Prostate gland (tissue), 2 donors: Measurements from ENCODE around the gene VSIR. TPM values are rescaled to one million over a fixed set of nuclear protein-coding genes. Genes with fewer than 3 reads are reported as not detected.

Source experiments
- DNase-seq: peaks from one replicate; pipeline ENCODE4 v3.0.0-alpha.2; 2019; ENCODE audit warnings: low spot score
- H3K27ac ChIP-seq, 2 donors: fragments of 200-600 bp; sonication (generic); 2 replicates each; pipeline ENCODE4 v1.5.1; 2017 to 2019
- H3K27me3 ChIP-seq: fragments of 200-600 bp; sonication (generic); replicated peaks from 2 replicates; pipeline ENCODE4 v1.5.1; 2019; ENCODE audit not compliant: insufficient read depth
- H3K36me3 ChIP-seq, 2 donors: fragments of 200-600 bp; sonication (generic); 1 replicate in 1 of 2; 2 replicates in 1 of 2; pipeline versions ENCODE4 v1.5.1 to v1.8.1; 2017 to 2019
- H3K4me1 ChIP-seq: fragments of 200-600 bp; sonication (generic); replicated peaks from 2 replicates; pipeline ENCODE4 v1.5.1; 2019
- H3K4me3 ChIP-seq, 2 donors: fragments of 200-600 bp; sonication (generic); 2 replicates each; pipeline ENCODE4 v1.5.1; 2017 to 2019
- H3K9me3 ChIP-seq: fragments of 200-600 bp; sonication (generic); 2 replicates; pipeline ENCODE4 v1.5.1; 2017
- CTCF ChIP-seq, 4 experiments: fragments of 200-600 bp in 2 of 4; fragments of 450-650 bp in 2 of 4; sonication (generic) in 2 of 4; IDR thresholded peaks; 1 replicate in 3 of 4; 2 replicates in 1 of 4; pipeline ENCODE4 v1.5.1; 2016 to 2019; ENCODE audit warnings: antibody characterized with exemption in 4 of 4, mild to moderate bottlenecking in 2 of 4, moderate library complexity in 2 of 4
- POLR2A ChIP-seq: fragments of 450-650 bp; IDR thresholded peaks from one replicate; pipeline ENCODE4 v1.6.1; 2016; ENCODE audit warnings: antibody characterized with exemption, mild to moderate bottlenecking
- POLR2AphosphoS5 ChIP-seq: sonication (generic); formaldehyde crosslinking; IDR thresholded peaks from one replicate; pipeline ENCODE4 v1.6.1; 2017; ENCODE audit warnings: antibody characterized with exemption
- WGBS: methylation state at CpG from one replicate; pipeline ENCODE4 v1.1.5; 2018; 5-methylcytosine and 5-hydroxymethylcytosine counted together
- intact Hi-C: fragments of 100-400 bp; cut with DNase I; formaldehyde crosslinking; loops from one replicate; pipeline ENCODE4 v1.14.2; 2022
- total RNA-seq, 2 donors: library from RNA; depleted of rRNA; stranded (reverse); fragments of >200 nt; gene quantifications; one replicate each; pipeline ENCODE4 v1.1.0, GENCODE V29; 2016

VSIR gene
- total RNA-seq, 2 donors from 2014 or later = 23.1 to 40.2 TPM

DNA sequence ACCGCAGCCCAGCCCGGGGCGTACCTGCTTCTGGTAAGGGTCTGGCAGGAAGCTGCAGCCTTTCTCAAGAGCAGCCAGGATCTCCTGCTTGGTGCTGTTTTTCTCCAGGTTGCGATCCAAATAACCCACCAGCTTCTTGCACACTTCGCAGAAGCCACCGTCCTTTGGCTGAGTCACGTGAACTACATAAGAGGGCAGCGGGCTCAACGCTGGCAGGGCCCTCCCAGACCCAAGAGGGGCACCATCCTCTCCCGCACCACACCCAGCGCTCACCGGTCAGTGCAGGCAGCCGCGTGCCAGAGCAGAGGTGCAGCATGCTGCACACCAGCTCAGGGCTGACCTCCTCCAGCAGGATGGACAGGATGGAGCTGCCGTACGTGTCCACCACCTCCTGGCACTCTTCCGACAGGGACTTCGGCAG lies 46.1 kb upstream of the VSIR start:
- H3K4me3 ChIP-seq = no peak overlapping the region
- peaks cover 18 to 48% of the 10 kb centered on the region in 2 donors for H3K36me3 ChIP-seq
- no peaks in the 10 kb centered on the region for H3K4me1 ChIP-seq
- H3K27me3 ChIP-seq = no peaks in the 10 kb centered on the region
- no peak for DNase-seq
- TF ChIP-seq POLR2AphosphoS5 (no peak), POLR2A (no peak), CTCF (IDR thresholded peaks at IDR 0.05) (no peak)
- 83% methylated on average over 18 of the region's 18 CpGs for WGBS
- H3K9me3 ChIP-seq = no peaks in the 10 kb centered on the region
- intact Hi-C loops = loop anchor here (10.0 kb wide), 1 partner anchor 75 kb away; no protein-coding TSS in a partner anchor
- H3K27ac ChIP-seq = no peak overlapping the region

GRCh38 chr10:71818674-71819260 lies 45.4 kb upstream of the VSIR start:
- DNase-seq = no peak
- intact Hi-C loops = loop anchor here (10.0 kb wide), 1 partner anchor 76 kb away; no protein-coding TSS in a partner anchor
- TF ChIP-seq CTCF (IDR thresholded peaks at IDR 0.05) = no peak
- no peak for TF ChIP-seq POLR2A
- no peak for TF ChIP-seq POLR2AphosphoS5
- no peaks in the 10 kb centered on the region for H3K9me3 ChIP-seq
- 83% methylated on average over 13 of the region's 14 CpGs for WGBS
- no peak overlapping the region for H3K4me3 ChIP-seq
- H3K36me3 ChIP-seq = peaks cover 18 to 48% of the 10 kb centered on the region in 2 donors
- no peaks in the 10 kb centered on the region for H3K27me3 ChIP-seq
- H3K27ac ChIP-seq = no peak overlapping the region
- no peaks in the 10 kb centered on the region for H3K4me1 ChIP-seq

DNA sequence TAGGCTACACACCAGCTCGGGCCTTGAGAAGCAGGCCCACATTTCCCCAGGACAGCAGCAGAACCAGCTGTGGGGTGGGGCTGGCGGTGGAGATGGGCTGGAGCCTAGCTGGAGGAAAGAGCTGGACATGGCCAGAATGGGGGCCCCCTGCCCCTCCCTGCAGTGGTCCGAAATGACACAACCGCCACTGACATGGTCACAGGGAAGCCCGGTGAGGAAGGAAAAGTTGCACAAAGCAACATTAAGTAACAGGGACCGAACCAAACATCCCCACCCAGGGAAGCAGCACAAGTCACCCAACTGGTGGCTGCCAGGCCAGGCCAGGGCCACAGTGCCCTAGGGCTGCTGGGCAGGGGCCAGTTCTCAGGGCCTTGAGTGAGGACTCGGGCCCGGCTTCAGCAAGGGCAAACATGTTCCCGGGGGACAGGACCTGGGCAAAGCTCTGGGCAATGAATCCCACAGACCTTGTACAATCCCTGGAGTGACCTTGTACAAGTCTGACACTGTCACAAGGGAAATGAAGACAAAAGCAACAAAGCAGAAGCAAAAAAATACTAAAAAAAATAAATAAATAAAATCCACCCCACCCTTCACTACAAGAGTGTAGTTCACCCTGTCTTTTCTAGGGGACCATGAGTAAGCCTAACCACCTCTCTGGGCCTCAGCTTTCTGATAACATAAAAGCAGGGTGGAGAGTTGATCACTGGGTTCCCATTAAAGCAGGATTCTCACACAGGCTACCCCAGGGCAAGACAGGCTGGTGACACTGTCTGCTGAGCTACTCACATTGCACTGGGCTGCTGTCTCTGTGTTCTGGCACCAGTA lies 44.7 kb upstream of the VSIR start:
- intact Hi-C loops = loop anchor here (10.0 kb wide), 1 partner anchor 77 kb away; no protein-coding TSS in a partner anchor

DNA sequence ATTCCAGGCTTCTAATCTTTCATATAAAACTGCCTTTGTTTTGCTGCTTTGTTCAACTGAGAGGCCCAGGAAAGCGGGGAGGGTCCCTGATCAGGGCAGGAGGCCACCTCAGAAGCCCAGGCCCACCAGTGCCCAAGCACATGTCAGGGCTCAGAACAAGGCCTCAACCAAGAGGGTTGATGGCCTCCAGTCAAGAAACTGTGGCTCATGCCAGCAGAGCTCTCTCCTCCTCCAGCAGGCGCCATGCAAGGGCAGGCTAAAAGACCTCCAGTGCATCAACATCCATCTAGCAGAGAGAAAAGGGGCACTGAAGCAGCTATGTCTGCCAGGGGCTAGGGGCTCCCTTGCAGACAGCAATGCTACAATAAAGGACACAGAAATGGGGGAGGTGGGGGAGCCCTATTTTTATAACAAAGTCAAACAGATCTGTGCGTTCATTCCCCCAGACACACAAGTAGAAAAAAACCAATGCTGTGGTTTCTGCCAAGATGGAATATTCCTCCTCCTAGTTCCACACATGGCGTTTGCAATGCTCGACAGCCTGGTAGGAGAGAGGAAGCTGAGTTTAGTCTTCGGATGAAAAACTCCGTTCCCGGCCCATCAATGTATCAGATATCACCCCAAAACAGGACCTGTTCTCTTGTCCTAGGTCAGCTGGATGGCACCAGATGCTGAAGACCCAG lies 43.8 kb upstream of the VSIR start:
- Histone ChIP-seq H3K27ac (no peak overlapping the region), H3K36me3 (peaks cover 18 to 47% of the 10 kb centered on the region in 2 donors), H3K9me3 (no peaks in the 10 kb centered on the region), H3K4me3 (no peak overlapping the region), H3K4me1 (no peaks in the 10 kb centered on the region), H3K27me3 (no peaks in the 10 kb centered on the region)
- TF ChIP-seq POLR2AphosphoS5 (no peak), CTCF (IDR thresholded peaks at IDR 0.05) (no peak), POLR2A (no peak)
- intact Hi-C loops = loop anchor here (10.0 kb wide), 1 partner anchor 78 kb away; no protein-coding TSS in a partner anchor
- WGBS = 74% methylated on average over 8 of the region's 8 CpGs
- no peak for DNase-seq

More for the DNA sequence above, 44.7 kb upstream of the VSIR start:
- no peak for DNase-seq
- peaks cover 18 to 48% of the 10 kb centered on the region in 2 donors for H3K36me3 ChIP-seq
- no peak overlapping the region for H3K27ac ChIP-seq
- TF ChIP-seq POLR2A (no peak), POLR2AphosphoS5 (no peak), CTCF (IDR thresholded peaks at IDR 0.05) (no peak)
- H3K4me3 ChIP-seq = no peak overlapping the region
- WGBS = 76% methylated on average over 9 of the region's 9 CpGs
- H3K27me3 ChIP-seq = no peaks in the 10 kb centered on the region
- no peaks in the 10 kb centered on the region for H3K9me3 ChIP-seq
- no peaks in the 10 kb centered on the region for H3K4me1 ChIP-seq
